Skeletal muscle cell (primary cell): ENCODE data around the gene IL16.

Experiments used
- DNase-seq: peaks from one replicate; pipeline ENCODE4 v3.0.0-alpha.2; 2010; ENCODE audit warnings: low read depth
- H3K4me3 ChIP-seq: 2 replicates; pipeline ENCODE4 v1.5.1; 2011; ENCODE audit warnings: low read depth, mild to moderate bottlenecking, control low read depth, low read length, moderate library complexity

IL16 gene

DNA sequence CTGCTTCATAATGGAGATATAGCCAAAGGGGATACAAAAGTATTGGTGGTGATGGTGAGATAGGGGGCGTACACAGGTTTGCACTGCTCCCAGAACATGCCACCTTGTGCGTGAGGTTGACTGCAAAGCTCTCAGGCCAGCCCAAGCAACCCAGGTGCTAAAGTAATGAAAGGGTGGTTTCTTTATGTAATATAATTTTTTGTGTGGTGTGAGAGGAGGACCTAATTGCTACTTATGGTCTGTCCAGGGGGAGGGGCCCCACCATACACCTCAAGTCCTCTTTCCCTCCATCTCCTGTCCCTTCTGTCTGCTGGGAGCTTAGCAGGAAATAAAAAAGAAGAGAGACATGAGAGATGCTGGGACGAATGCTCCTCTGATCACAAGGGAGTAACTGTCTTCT is 73.5 kb downstream of the IL16 start:
- DNase-seq, result no peak
- no peak overlapping the region for H3K4me3 ChIP-seq

DNA sequence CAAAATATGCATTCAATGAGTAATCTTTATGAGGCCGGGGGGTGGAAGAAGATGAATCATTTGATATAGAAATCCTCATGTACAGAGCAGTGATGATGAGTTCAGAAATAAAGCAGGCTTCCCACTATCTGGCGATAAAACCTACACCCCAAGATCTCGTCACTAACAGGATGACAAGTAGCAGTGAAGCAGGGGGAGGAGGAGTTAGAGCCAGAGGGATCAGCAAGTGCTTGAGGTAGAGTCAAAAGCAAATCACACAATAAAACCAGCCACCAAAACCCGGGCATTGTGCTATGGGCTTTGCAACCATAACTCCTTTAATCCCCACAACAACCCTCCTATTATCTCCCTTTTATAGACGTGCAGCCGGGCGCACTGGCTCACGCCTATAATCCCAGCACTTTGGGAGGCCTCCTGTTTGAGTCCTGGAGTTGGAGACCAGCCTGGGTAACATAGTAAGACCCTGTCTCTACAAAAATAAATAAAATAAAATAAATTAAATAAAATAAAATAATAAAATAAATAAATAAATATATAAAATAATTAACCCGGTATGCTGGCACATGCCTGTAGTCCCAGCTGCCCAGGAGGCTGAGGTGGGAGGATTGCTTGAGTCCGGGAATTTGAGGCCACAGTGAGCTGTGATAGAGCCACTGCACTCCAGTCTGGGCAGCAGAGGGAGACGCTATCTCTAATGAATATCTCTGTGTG is 74.3 kb downstream of the IL16 start:
- no peak for DNase-seq
- no peak overlapping the region for H3K4me3 ChIP-seq

- DNase-seq, result no peak
- no peak overlapping the region for H3K4me3 ChIP-seq
Observed at GRCh38 chr15:81271761-81272644, 75.3 kb downstream of the IL16 start.

- DNase-seq, result no peak
- H3K4me3 ChIP-seq, result no peak overlapping the region
Observed at GRCh38 chr15:81273200-81273599, 76.5 kb downstream of the IL16 start.

DNA sequence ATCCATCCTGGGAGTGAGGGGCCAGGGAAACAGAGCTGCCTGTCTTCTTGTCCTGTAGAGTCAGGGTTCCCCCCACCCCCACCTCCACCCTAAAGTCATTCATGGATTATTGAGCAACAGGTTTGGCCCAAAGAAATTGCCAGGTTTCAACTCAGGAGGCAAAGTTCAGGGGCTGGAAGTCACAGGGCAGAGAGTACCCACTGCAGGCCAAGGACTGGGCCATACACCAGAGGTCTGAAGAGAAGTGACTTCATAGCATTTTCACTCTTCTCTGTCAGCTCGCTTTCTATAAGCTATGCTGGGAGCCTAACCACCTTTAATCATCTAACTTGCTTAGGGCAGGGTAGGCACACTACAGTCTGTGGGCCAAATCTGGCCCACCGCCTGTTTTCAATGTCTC is 77.2 kb downstream of the IL16 start:
- no peak for DNase-seq
- H3K4me3 ChIP-seq, result no peak overlapping the region

DNA sequence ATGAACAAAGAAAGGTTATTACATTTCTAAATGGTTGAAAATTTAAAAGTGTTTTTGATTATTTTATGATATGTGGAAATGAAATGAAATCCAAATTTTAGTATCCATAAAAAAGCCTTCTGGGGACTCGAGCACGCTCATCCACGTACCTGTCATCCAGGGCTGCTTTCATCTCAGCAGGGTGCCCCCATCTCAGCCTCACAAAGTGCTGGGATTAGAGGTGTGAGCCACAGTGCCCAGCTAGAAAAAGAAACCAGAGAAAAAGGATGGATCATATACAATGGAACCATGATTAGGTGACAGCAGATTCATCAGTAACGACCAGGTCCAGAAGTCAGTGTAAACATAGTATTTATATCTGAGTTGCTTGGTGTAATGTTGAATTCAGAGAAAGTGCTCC is 77.6 kb downstream of the IL16 start:
- no peak for DNase-seq
- no peak overlapping the region for H3K4me3 ChIP-seq

- DNase-seq, result peak; percentile 56
- no peak overlapping the region for H3K4me3 ChIP-seq
Observed at GRCh38 chr15:81274931-81275707, 78.4 kb downstream of the IL16 start.

GRCh38 chr15:81275711-81276392 is 79.2 kb downstream of the IL16 start:
- no peak overlapping the region for H3K4me3 ChIP-seq
- no peak for DNase-seq

GRCh38 chr15:81276967-81277366 is 80.3 kb downstream of the IL16 start:
- H3K4me3 ChIP-seq, result no peak overlapping the region
- no peak for DNase-seq

- DNase-seq, result no peak
- H3K4me3 ChIP-seq, result no peak overlapping the region
Observed at GRCh38 chr15:81277851-81278250, 81.2 kb downstream of the IL16 start.

GRCh38 chr15:81278306-81279029 is 81.8 kb downstream of the IL16 start:
- DNase-seq, result no peak
- no peak overlapping the region for H3K4me3 ChIP-seq

GRCh38 chr15:81279621-81280485 is 83.2 kb downstream of the IL16 start:
- DNase-seq, result peak; percentile 54
- no peak overlapping the region for H3K4me3 ChIP-seq

DNA sequence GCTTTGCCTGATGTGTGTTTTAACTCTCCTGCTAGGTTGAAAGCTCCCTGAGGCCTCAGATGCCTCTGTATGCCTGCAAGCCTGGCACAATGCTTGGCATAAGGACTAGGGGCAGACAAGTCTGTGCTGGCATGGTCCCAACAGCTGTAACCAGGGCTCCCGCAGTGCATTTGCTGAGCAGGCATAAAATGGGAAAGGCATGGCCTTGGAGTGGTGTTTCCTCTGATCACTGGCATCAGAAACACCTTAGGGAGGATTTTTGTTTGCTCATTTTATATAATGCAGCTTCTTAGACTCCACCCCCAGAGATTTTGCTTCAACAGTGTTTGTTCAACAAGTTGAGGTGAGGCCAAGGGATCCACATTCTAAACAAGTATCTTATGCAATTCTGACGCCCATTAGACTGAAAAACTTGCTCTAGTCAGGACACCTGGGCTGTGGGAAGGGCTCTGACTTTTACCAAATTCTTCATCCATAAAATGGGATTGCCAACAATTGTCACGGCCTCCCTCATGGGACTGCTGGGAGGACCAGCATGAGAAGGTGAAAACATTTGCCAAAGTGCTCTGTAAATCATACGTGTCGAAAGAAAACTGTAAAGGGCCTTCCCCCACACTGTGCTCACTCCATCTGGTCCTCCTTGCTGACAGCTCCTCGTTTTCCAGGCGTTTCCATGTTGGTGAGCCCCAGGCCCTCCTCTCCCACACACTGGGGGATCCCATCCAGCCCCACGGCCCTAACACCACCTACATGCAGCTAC is 84.2 kb downstream of the IL16 start:
- no peak for DNase-seq
- H3K4me3 ChIP-seq, result no peak overlapping the region

- DNase-seq, result no peak
- no peak overlapping the region for H3K4me3 ChIP-seq
Observed at GRCh38 chr15:81281456-81281735, 84.7 kb downstream of the IL16 start.

DNA sequence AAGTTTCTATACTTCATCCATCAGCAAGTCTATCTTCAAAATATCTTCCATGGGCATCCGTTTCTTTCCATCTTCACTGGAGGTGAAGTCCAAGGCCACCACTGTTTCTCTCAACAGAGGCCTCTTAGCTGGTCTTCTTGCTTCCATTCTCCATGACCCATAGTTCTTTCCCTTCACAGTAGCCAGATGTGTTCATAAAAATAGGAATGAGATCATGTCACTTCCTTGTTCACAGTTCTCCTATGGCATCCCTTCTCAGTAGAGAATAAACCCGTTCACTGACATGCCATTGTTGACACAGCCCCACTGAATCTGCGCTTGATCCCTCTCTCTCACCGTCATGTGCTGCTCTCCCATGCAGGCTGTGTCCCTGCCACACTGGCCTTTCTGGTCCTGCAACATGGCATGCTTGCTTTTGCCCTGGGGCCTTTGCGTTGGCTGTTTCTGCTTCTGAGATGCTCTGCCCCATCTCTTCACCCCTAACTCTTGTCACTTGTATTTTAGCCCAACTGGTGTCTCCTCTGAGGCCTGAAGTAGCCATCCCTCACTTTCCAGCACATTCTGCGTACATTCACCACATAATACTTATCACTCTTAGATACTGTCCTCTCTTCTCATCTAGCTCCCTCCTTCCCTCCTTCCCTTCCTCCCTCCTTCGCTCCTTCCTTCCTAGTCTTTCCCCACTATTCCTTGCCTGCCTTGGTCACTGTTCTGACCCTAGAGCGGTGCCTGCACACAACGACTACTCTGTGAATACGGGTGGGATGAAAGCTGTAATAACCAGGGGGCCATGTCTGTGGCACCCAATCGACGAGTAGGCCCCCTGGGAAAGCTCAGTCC is 85.3 kb downstream of the IL16 start:
- DNase-seq, result no peak
- no peak overlapping the region for H3K4me3 ChIP-seq

- DNase-seq, result no peak
- H3K4me3 ChIP-seq, result no peak overlapping the region
Observed at GRCh38 chr15:81282606-81282895, 85.9 kb downstream of the IL16 start.

DNA sequence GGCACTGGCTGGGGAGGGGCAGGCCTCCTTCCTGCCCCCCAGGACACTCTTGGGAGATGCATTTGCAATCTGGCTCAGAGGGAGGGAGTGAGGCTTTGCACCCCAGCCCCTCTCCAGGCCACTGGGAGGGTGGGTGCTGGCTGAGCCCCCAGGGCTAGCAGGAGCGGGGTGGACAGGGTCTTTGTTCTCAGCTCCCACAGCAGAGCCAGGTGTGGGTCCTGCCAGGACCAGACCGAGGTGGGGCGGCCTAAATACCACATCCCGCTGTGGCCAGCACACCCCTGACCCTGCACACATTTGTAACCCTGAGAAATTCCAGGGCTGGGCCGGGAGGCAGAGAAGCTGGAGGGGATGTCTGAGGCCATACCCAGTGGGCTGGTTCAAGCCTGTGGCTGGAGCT is 86.2 kb downstream of the IL16 start:
- no peak overlapping the region for H3K4me3 ChIP-seq
- no peak for DNase-seq
